GDM1 (cell line): ENCODE results near the gene ACVR2B.

Experiments
- DNase-seq: peaks from one replicate; lab custom pipeline; 2025; lab: John Stamatoyannopoulos, UW

Gene ACVR2B

GRCh38 chr3:38488949-38489348 is 35.3 kb downstream of the ACVR2B start:
- DNase-seq = no peak

- no peak for DNase-seq
Measured at GRCh38 chr3:38489766-38490165, 36.1 kb downstream of the ACVR2B start.

DNA sequence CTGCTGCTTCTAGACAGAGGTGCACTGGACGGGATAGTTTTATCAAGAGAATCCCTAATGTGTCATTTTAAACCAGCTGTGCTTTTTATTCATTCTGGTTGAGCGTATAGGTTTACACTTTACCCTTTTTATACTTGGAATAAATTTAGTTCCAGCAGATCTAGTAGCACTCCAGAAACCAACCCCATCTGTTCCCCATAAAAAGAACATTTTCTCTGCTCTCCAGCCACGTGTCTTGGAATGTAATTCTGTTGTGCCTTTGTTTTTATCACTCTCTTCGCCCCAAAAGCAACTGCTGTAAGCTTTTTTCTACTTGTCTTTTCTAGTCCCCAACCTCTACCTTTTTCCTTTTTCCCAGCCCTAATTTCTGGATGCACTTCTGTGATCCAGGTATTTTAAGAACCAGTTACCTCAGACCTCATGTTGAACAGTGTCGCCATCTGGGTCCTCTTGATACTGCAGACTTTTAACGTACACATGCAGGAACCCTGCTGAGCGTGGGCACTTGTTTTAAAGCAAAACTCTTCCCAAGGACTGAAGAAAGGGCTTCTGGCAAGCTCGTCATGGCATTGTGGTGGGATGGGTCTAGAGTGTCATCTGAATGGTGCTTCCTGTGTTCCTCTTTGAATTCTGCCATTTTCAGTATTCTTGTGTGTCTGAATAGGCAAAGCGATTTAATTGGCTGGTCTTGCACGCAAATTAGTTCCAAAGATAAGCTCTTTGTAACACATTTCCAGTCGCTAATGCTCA is 36.8 kb downstream of the ACVR2B start:
- no peak for DNase-seq

DNA sequence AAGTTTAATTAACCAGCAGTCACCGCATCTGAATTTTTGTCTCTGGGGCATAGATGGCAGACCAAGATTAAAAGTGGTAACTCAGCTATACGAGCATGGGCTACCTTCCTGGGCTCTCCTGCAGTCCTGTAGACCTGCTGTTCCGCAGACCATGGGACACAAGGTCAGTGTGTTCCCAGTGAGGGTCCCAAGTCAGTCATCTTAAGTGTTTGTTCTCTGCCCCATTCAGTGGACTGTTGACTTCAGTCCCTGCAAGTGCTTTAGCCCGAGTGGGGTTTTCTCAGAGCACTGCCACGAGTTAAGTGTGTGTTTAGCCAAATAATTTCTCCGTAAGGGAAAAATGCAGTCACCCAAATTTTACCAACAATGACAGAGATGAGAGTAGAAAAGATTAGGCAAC is 37.5 kb downstream of the ACVR2B start:
- no peak for DNase-seq

GRCh38 chr3:38493031-38493430 is 39.3 kb downstream of the ACVR2B start:
- no peak for DNase-seq

DNA sequence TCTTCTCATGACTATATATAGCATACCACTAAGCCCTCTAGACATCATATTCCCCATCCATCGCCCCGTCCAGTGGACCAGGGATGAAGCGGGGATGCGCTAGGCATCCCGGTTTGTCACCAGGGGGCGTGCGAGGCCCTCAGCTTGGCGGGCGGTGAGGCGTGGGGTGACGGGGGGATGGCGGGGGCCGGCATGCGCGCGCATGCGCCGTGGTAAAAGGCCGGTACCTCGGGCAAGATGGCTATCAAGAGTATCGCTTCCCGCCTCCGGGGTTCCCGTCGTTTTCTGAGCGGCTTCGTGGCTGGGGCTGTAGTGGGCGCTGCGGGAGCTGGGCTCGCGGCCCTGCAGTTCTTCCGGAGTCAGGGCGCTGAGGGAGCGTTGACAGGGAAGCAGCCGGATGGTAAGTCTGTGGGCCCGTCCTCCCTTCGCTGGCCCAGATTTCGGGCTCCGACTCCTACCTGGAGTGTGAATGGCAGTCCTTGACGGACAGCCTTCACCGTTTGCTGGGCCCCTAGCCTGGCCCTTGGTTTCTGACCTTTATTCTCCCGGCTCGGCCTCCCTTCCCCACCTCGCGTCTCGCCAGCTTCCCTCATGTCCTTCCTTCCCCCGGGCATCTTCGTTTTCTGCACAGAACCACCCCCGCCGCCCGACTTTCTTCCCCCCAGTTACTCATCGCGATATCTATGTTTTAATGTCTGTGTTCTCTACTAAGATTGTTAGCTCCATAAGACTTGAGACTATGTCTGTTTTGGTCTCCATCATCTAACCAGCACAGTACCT is 42.6 kb downstream of the ACVR2B start, which contains the start of gene EXOG:
Gene EXOG, plus strand, starts transcription at position 210 of the 780 bp plus-strand sequence. Its CDS starts 28 bp downstream, at position 238.
- DNase-seq = peak; percentile 86

GRCh38 chr3:38497031-38497430 is 43.3 kb downstream of the ACVR2B start:
- no peak for DNase-seq

DNA sequence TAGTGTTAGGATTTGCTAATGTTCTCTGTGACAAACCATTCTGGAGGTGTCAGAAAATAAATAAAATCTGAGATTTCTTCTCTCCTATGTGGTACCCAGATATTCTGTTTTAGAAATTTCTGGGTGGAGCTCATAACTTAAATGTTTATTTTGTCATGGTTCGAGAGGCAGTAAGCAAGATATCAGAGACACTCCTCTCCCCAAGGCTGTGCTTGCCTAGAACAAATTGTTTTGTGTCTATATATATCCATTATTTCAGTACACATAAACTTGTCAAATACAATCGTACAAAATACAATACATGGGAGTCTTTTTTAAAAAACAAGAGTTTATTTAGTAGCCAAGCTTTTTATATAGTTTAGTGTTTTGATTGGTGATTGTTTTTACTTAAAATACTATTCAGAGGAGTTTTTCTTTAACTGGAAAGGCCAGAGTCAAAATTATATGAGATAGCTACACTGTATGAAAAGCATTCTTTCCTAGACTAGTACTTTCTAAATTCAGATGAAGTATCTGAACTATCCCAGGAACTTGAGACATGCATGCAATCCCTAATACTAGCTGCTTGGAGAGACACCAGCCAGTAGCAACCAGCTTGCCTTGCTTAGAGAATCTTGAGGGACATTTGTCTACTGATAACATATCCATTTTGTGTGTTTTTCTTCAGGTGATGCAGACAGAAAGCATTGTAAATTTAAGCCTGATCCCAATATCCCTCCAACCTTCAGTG is 47.2 kb downstream of the ACVR2B start:
- DNase-seq = no peak

DNA sequence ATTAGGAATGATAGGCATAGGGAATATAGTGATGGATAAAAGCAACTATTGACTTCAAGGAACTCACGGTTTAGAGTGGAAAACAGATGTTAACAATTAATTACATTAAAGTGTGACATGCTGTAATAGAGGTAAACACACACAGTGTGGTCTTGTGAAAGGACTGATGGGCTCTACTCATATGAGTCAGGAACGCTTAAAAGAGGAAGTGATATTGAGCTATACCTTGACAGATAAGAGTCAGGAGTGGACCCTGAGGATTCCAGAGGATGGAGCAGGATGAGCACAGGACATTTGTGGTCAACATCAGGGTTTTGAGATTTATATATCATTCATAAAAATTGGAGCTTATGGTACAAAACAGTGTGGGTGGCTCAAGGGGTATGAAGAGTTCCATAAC is 53.4 kb downstream of the ACVR2B start:
- DNase-seq = no peak

DNA sequence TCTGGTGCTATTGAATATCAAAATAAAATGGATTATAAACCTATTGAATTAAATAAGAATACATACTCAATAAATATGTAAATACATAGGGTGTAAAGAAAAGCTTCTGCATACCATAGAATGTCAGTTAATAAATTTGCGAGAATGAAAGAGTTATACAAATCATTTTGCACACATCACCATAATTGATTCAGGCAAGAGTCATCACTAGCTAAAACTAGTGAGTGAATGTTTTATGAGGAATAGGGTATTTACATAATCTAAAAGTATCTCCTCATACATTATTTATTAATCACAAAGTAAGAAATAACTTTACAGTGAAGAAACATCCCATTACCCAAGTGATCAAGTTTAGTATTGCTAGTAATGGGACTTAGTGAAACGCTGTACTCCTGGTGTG is 56.0 kb downstream of the ACVR2B start:
- no peak for DNase-seq

GRCh38 chr3:38510631-38511030 is 56.9 kb downstream of the ACVR2B start:
- no peak for DNase-seq

- DNase-seq = no peak
Measured at GRCh38 chr3:38511546-38511945, 57.9 kb downstream of the ACVR2B start.

- DNase-seq = no peak
Measured at GRCh38 chr3:38515367-38515766, 61.7 kb downstream of the ACVR2B start.

DNA sequence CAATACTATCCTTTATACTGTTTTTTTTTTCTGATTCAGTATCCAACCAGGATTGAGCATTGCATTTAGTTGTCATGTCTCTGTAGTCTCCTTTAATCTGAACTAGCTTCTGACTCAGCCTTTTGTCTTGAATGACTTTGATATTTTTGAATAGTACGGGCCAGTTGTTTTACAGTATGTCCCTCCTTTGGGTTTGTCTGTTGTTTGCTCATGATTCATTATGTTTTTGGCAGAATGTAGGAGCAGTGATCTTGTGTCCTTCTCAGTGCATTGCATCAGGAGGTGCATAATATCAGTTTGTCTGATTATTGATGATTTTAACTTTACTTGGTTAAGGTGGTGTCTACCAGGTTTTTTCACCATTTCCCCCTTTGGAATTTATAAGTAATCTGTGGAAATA is 63.0 kb downstream of the ACVR2B start:
- no peak for DNase-seq

- DNase-seq = no peak
Measured at GRCh38 chr3:38519000-38519399, 65.3 kb downstream of the ACVR2B start.

GRCh38 chr3:38519651-38520050 is 66.0 kb downstream of the ACVR2B start:
- no peak for DNase-seq

- DNase-seq = peak; percentile 32
Measured at GRCh38 chr3:38521391-38521987, 67.8 kb downstream of the ACVR2B start.

GRCh38 chr3:38522002-38522401 is 68.3 kb downstream of the ACVR2B start:
- DNase-seq = no peak

DNA sequence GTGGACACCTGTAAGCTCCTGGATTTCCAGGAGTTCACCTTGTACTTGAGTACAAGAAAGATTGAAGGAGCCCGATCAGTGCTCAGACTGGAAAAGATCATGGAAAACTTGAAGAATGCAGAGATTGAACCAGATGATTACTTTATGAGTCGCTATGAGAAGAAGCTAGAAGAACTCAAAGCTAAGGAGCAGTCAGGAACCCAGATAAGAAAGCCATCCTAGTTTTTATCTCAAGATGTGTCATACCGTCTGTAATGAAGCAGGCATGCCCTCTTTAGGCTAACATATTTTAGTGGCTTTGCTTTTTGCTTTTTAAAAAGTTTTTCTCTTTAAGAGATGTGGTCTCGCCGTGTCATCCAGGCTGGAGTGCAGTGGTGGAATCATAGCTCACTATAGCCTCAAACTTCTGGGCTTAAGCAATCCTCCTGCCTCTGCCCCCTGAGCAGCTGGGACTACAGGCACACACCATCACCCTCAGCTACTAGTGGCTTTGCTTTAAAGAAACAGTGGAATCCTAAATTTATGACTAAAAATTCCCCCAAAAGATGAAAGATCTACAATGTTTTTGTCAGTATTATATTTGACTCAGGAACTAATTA is 70.5 kb downstream of the ACVR2B start:
- no peak for DNase-seq

DNA sequence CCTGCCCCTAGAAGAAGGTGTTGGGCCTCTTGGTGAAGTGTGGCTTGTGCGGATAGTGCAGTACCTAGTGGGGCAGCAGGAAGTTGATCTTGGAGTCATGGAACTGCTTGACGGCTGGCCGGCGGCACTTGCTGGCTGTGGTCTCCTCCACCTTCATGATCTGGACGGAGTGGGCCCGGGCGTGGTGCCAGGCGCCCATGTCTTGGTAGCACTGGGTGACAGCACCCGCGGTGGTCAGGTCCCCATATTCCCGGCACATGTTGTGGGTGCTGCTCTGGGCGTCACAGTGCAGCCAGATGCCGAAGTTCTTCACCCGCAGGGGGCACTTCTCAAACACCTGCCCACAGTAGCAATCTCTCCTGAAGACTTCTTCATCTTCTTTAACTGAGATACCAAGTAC is 73.1 kb downstream of the ACVR2B start:
- no peak for DNase-seq

DNA sequence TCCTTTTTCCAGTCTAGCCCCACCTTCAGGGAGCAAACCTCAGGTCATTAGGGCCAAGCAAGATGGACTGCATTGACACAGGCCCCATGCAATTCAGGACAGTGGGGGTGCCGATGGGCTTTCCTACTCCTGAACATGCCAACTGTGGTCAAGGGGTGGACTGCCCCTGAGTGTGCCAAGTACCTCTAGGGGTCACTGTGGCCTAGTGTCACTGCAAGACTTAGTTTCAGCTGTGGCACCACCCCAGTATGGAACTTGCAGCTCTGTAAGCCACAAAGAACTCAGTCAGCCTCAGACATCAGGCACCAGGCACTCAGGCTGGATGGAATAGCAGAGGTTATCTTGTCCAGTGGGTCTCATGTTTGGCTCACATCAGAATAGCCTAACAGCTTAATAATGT is 74.8 kb downstream of the ACVR2B start:
- DNase-seq = no peak

DNA sequence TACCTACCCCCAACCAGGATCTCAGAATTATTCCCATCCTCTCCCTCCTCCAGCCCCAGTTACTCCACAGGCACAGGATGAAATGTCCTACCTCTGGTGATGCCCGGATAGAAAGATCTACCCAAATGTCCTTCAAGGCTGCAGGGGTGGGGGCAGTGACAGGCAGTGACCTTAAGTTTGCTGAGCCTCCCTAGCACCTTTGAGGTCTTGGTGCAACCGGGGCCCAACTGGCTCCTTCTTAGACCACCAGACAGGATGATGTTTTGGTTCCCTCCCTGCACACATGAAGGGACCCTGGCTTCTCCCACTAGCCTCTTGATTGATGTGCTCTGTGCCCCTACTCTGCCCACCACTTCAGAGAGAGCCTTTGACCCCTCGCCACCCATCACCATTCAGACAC is 78.8 kb downstream of the ACVR2B start:
- no peak for DNase-seq
